ENCODE data around the gene B4GALNT1. TPM values are rescaled to one million over a fixed set of nuclear protein-coding genes. Genes with fewer than 3 reads are reported as not detected.

The B4GALNT1 gene
- total and polyA plus RNA-seq, 9 of the 15 experiments (the other 6 are each of a cell fraction or from before 2014, with no cell fraction given), result 1.0 to 32.2 (median 9.8) TPM

DNA sequence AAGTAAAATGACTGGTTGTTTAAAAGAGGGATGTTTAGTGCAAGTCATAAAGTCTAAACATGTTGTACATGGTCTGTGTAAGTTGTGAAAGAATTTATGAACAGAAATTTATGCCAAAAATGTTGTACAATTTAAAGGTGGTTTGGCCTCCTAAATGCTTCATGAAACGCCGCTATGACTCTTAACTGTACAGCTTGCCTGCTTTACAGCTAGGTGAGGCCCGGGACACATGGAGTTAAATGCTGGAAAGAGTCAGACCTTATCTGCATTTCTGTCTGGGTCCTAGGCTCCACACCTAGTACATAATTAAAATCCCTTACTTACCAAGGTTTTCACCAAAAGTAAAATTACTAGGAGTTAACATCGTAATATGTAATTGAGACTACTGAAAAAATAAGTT lies 28.4 kb upstream of the B4GALNT1 start:
- Histone ChIP-seq H3K36me3 (ENCODE audit: control insufficient read depth, insufficient read depth, low read length) (no peaks in the 10 kb centered on the region), H3K9me1 (ENCODE audit: control insufficient read depth, insufficient read depth, low read length) (no peaks in the 10 kb centered on the region), H3K4me1 (replicated peaks in 1 of 2; ENCODE audit: control insufficient read depth in 2 of 2, insufficient read depth in 2 of 2, low read length in 2 of 2) (peaks cover 0 to 6% of the 10 kb centered on the region in 2 experiments; a peak in 2 of 5 replicates), H3K9me3 (replicated peaks; ENCODE audit: control insufficient read depth, insufficient read depth, low read depth, low read length) (no peaks in the 10 kb centered on the region), H3K79me2 (ENCODE audit: control insufficient read depth, insufficient read depth, low read length) (no peaks in the 10 kb centered on the region), H3K27me3 (ENCODE audit: control insufficient read depth in 2 of 2, insufficient read depth in 2 of 2, low read length in 2 of 2) (no peaks in the 10 kb centered on the region), H3K4me2 (ENCODE audit: insufficient read depth, low read length) (peak overlapping the region; percentile 4; the same call in 1 of the 2 replicates), H3K9ac (ENCODE audit: insufficient read depth in 1 of 2, low read depth in 2 of 2, low read length in 2 of 2) (no peak overlapping the region), H2AFZ (ENCODE audit: low read depth, low read length) (peak overlapping the region; percentile 2; the same call in 1 of the 2 replicates), H3K27ac (ENCODE audit: extremely low read depth, low read depth, low read length) (no peak overlapping the region), H3K4me3 (no peak overlapping the region), H4K20me1 (replicated peaks; ENCODE audit: control insufficient read depth, insufficient read depth, low read length) (no peaks in the 10 kb centered on the region)
- CTCF ChIA-PET (ENCODE audit: low intra/inter-chr PET ratio), result no interaction called here
- FAIRE-seq (peak; percentile 64), DNase-seq (ENCODE audit: extremely low read depth in 1 of 4, low spot score in 3 of 4) (peak in 1 of 4 experiments; percentile 52), ATAC-seq (peak; percentile 81)
- TF ChIP-seq TSC22D4 (tag; IDR thresholded peaks at IDR 0.05) (no peak), SUPT5H (IDR thresholded peaks at IDR 0.05) (no peak), TEAD4 (IDR thresholded peaks at IDR 0.05; ENCODE audit: low read length) (peak; percentile 21; the same call in 1 of the 2 replicates), TEAD4 (CRISPR knock-in tag; IDR thresholded peaks at IDR 0.05; ENCODE audit: borderline replicate concordance) (no peak), TOE1 (IDR thresholded peaks at IDR 0.05; ENCODE audit: borderline replicate concordance) (peak; percentile 36; the same call in 1 of the 2 replicates), TOE1 (CRISPR knock-in tag; IDR thresholded peaks at IDR 0.05; ENCODE audit: borderline replicate concordance, low read depth) (no peak), FOXM1 (IDR thresholded peaks at IDR 0.05; ENCODE audit: low read depth) (peak; percentile 75), FOXM1 (CRISPR knock-in tag; IDR thresholded peaks at IDR 0.05; ENCODE audit: low read depth) (no peak), HDAC1 (IDR thresholded peaks at IDR 0.05) (no peak), MTA3 (IDR thresholded peaks at IDR 0.05; ENCODE audit: borderline replicate concordance) (0 out of 2 replicates have a peak, but pooled peaks have one; percentile 30), PML (IDR thresholded peaks at IDR 0.05; ENCODE audit: low read length) (no peak)
- TF ChIP-seq, protein P1, sequence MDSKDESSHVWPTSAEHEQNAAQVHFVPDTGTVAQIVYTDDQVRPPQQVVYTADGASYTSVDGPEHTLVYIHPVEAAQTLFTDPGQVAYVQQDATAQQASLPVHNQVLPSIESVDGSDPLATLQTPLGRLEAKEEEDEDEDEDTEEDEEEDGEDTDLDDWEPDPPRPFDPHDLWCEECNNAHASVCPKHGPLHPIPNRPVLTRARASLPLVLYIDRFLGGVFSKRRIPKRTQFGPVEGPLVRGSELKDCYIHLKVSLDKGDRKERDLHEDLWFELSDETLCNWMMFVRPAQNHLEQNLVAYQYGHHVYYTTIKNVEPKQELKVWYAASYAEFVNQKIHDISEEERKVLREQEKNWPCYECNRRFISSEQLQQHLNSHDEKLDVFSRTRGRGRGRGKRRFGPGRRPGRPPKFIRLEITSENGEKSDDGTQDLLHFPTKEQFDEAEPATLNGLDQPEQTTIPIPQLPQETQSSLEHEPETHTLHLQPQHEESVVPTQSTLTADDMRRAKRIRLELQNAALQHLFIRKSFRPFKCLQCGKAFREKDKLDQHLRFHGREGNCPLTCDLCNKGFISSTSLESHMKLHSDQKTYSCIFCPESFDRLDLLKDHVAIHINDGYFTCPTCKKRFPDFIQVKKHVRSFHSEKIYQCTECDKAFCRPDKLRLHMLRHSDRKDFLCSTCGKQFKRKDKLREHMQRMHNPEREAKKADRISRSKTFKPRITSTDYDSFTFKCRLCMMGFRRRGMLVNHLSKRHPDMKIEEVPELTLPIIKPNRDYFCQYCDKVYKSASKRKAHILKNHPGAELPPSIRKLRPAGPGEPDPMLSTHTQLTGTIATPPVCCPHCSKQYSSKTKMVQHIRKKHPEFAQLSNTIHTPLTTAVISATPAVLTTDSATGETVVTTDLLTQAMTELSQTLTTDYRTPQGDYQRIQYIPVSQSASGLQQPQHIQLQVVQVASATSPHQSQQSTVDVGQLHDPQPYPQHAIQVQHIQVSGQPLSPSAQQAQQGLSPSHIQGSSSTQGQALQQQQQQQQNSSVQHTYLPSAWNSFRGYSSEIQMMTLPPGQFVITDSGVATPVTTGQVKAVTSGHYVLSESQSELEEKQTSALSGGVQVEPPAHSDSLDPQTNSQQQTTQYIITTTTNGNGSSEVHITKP (IDR thresholded peaks at IDR 0.05; ENCODE audit: partially characterized antibody), result no peak
- intact Hi-C loops (cut with micrococcal nuclease), result no loop called here
- WGBS (ENCODE audit: insufficient coverage, low coverage, missing lambda C conversion rate), result 2% methylated on average over 4 of the region's 4 CpGs
- in situ Hi-C loops (cut with MboI), result no loop called here
- POLR2A ChIA-PET, result interaction anchor here (0.7 to 1.7 kb wide), 3 partner anchors 10 to 81 kb away, joined by 3 to 4 read pairs (median 4); no protein-coding TSS in a partner anchor
- BruUV-seq (replicated peaks), result no TSS peak
